Stimulated activated CD4-positive, alpha-beta T cell treated with anti-CD3 and anti-CD28 coated beads, Interleukin-1b, Interleukin-23, amount 100 ng/mL, for 48 hours (primary cell): ENCODE measurements around the gene ZNF573.
A peak's percentile ranks its signal among the peaks of the same experiment; 100 is the strongest.

Source experiments
- DNase-seq: peaks from one replicate; pipeline ENCODE4 v3.0.0-alpha.2; 2020

Gene ZNF573

GRCh38 chr19:37692956-37693620 lies 86.3 kb downstream of the ZNF573 start:
- DNase-seq, result no peak

- peak; percentile 81 for DNase-seq
Observed at GRCh38 chr19:37691881-37692504, 87.4 kb downstream of the ZNF573 start.
